Measurements from ENCODE around the gene ABHD5. TPM values are rescaled to one million over a fixed set of nuclear protein-coding genes. Genes with fewer than 3 reads are reported as not detected.

Gene ABHD5
- total RNA-seq, 1 donor from 2014 or later, result 8.4 TPM

DNA sequence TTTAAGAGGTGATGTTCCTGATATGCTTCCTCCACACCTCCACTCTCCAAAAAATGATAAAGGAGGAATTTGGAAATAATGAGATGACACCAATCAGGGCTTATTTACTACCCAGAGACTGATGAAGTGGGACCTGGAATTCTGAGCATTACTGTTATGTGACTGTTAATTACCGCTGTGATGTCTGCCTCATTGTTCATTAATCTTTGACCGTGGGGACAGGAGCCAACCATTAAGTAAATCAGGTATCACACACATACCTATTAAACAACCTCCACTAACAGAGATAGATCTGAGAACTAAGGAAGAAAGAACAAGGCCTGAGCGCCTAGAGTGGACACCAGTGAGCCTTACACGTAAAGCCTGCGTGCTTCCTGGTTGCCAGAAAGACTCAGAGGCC lies 37.7 kb downstream of the ABHD5 start:
- Mint-ChIP-seq H3K4me3 (no peak overlapping the region), H3K9me3 (no peaks in the 10 kb centered on the region), H3K27ac (no peak overlapping the region), H3K27me3 (ENCODE audit: low read depth) (no peaks in the 10 kb centered on the region), H3K4me1 (no peaks in the 10 kb centered on the region), H3K36me3 (no peaks in the 10 kb centered on the region)
- DNase-seq (ENCODE audit: low spot score in 2 of 2, unreplicated experiment in 2 of 2), result no peak
- TF ChIP-seq, protein P1, sequence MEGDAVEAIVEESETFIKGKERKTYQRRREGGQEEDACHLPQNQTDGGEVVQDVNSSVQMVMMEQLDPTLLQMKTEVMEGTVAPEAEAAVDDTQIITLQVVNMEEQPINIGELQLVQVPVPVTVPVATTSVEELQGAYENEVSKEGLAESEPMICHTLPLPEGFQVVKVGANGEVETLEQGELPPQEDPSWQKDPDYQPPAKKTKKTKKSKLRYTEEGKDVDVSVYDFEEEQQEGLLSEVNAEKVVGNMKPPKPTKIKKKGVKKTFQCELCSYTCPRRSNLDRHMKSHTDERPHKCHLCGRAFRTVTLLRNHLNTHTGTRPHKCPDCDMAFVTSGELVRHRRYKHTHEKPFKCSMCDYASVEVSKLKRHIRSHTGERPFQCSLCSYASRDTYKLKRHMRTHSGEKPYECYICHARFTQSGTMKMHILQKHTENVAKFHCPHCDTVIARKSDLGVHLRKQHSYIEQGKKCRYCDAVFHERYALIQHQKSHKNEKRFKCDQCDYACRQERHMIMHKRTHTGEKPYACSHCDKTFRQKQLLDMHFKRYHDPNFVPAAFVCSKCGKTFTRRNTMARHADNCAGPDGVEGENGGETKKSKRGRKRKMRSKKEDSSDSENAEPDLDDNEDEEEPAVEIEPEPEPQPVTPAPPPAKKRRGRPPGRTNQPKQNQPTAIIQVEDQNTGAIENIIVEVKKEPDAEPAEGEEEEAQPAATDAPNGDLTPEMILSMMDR (IDR thresholded peaks at IDR 0.05; ENCODE audit: unreplicated experiment), result no peak

DNA sequence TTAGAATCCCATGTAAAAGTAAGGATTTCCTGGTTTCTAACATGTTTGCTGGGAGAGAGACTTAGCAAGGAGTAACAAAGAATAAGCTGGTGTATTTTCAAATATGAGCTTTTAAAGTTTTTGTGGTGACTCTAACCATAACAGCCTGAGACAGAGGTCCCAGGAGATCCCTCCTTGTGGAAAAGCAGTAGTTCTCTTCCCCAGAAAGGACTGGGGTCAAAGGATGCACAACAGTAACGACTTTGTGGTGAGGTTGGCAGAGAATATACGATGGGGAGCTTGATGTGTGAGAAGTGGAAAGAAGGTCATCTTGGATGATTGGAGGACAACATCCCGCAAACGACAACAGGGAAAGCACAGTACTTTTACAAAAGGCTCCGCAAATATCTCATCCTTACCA lies 38.2 kb downstream of the ABHD5 start:
- no peak overlapping the region for H3K4me3 Mint-ChIP-seq
- no peaks in the 10 kb centered on the region for H3K9me3 Mint-ChIP-seq

DNA sequence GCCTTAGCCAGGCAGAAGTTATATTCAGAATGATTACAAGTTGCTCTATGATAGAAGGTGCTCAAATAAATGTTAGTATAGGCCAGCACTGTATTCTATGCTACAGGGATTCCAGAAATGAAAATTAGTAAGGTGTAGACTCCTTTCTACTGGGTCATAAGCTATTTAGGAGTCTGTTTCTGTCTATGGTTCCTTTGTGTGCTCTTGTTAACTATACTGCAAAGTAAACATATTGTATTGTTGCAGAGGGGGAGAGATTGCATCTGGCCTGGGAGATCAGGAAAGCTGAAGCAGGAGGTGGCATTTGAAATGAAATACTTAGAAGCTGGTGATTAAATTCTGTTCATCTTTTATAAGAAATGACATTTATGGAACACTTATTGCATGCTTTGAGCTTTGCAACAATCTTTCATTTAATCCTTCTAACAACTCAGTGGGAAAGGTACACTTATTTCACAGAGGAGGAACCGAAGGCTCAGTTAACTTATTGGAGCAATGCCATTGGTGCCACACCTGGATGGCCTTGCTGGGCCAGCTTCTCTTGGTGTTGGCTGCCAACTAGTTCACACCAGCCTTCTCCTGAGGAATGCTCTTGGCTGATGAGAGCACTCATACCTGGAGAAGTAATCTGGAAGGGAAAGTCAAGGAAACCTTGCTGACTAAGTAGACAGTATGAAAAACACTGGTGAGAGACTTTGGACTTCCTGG lies 39.1 kb downstream of the ABHD5 start:
- no peaks in the 10 kb centered on the region for H3K4me1 Mint-ChIP-seq
- H3K27ac Mint-ChIP-seq, result no peak overlapping the region
- TF ChIP-seq, protein P1 (IDR thresholded peaks at IDR 0.05; ENCODE audit: unreplicated experiment), result no peak
- H3K27me3 Mint-ChIP-seq (ENCODE audit: low read depth), result no peaks in the 10 kb centered on the region
- no peak overlapping the region for H3K4me3 Mint-ChIP-seq
- no peak for DNase-seq (ENCODE audit: low spot score in 2 of 2, unreplicated experiment in 2 of 2)
- H3K36me3 Mint-ChIP-seq, result no peaks in the 10 kb centered on the region
- no peaks in the 10 kb centered on the region for H3K9me3 Mint-ChIP-seq

More for the DNA sequence above, 38.2 kb downstream of the ABHD5 start:
- TF ChIP-seq, protein P1 (IDR thresholded peaks at IDR 0.05; ENCODE audit: unreplicated experiment), result no peak
- no peaks in the 10 kb centered on the region for H3K36me3 Mint-ChIP-seq
- no peak for DNase-seq (ENCODE audit: low spot score in 2 of 2, unreplicated experiment in 2 of 2)
- no peak overlapping the region for H3K27ac Mint-ChIP-seq
- no peaks in the 10 kb centered on the region for H3K4me1 Mint-ChIP-seq
- H3K27me3 Mint-ChIP-seq (ENCODE audit: low read depth), result no peaks in the 10 kb centered on the region

DNA sequence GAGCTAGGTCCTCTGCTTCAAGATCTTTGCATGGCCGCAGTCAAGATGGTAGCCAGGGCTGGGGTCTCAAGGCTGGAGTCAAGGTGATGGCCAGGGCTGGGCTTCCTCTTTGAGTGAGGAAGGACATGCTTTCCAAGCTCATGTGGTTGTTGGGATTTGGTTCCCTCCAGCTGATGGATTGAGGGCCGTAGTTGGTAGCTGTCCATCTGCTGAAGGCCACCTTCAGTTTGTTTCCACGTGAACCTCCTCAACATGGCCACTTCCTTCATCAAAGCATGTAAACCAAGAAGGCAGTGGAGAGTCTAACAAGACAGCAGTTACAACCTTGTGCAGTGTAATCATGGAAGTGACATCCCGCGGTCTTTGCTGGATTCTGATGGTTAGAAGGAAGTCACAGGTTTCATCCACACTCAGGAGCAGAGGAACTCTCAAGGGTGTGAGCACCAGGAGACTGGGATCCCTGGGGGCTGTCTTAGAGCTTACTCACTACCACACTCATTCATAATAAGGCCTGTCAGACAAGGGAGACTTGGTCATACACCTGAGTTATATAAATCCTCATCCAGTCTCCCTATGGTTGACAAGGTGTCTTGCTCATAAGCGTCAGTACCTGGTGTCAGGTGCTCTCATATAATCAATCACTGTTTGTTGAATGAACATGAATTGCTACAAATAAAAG lies 42.1 kb downstream of the ABHD5 start:
- no peak overlapping the region for H3K27ac Mint-ChIP-seq
- TF ChIP-seq, protein P1 (IDR thresholded peaks at IDR 0.05; ENCODE audit: unreplicated experiment), result no peak
- H3K9me3 Mint-ChIP-seq, result no peaks in the 10 kb centered on the region
- H3K36me3 Mint-ChIP-seq, result no peaks in the 10 kb centered on the region
- no peaks in the 10 kb centered on the region for H3K4me1 Mint-ChIP-seq
- no peaks in the 10 kb centered on the region for H3K27me3 Mint-ChIP-seq (ENCODE audit: low read depth)
- H3K4me3 Mint-ChIP-seq, result no peak overlapping the region
- no peak for DNase-seq (ENCODE audit: low spot score in 2 of 2, unreplicated experiment in 2 of 2)

- Mint-ChIP-seq H3K4me1 (no peaks in the 10 kb centered on the region), H3K27me3 (ENCODE audit: low read depth) (no peaks in the 10 kb centered on the region), H3K27ac (no peak overlapping the region), H3K9me3 (no peaks in the 10 kb centered on the region), H3K36me3 (no peaks in the 10 kb centered on the region), H3K4me3 (no peak overlapping the region)
- TF ChIP-seq, protein P1 (IDR thresholded peaks at IDR 0.05; ENCODE audit: unreplicated experiment), result no peak
- no peak for DNase-seq (ENCODE audit: low spot score in 2 of 2, unreplicated experiment in 2 of 2)
Observed at GRCh38 chr3:43733459-43734384, 43.0 kb downstream of the ABHD5 start.

All from mesothelial cell of epicardium (in vitro differentiated cells).